ENCODE results near the gene EPC1.

Gene EPC1

GRCh38 chr10:32373496-32373895 lies 26.5 kb upstream of the EPC1 start:
- Histone ChIP-seq H3K4me2 (ENCODE audit: low read length) (no peak overlapping the region), H3K27me3 (ENCODE audit: insufficient read depth, low read length) (no peaks in the 10 kb centered on the region), H3K9me2 (ENCODE audit: low read depth, low read length) (no peaks in the 10 kb centered on the region), H3K4me1 (ENCODE audit: insufficient read depth, low read length, severe bottlenecking) (peaks cover 16% of the 10 kb centered on the region), H3F3A (ENCODE audit: insufficient read depth, low read length) (0 out of 2 replicates have a peak, but pooled peaks cover 6% of the 10 kb centered on the region), H3K9ac (ENCODE audit: low read length) (no peak overlapping the region), H3K4me3 (ENCODE audit: low read depth, low read length, poor library complexity, severe bottlenecking) (no peak overlapping the region), H4K20me1 (ENCODE audit: insufficient read depth, low read length) (no peaks in the 10 kb centered on the region), H3K36me3 (ENCODE audit: insufficient read depth, low read length) (peaks cover 19% of the 10 kb centered on the region), H3K27ac (ENCODE audit: low read depth, low read length, poor library complexity, severe bottlenecking) (no peak overlapping the region), H2AFZ (ENCODE audit: low read length) (no peak overlapping the region), H3K9me3 (ENCODE audit: low read length) (0 out of 2 replicates have a peak, but pooled peaks cover 5% of the 10 kb centered on the region), H3K79me2 (ENCODE audit: insufficient read depth, low read length) (peaks cover 79% of the 10 kb centered on the region)
- no peak for TF ChIP-seq EZH2 (IDR thresholded peaks at IDR 0.05; ENCODE audit: borderline replicate concordance, low read length)
- no peak for TF ChIP-seq CTCF (IDR thresholded peaks at IDR 0.05; ENCODE audit: low read length)

GRCh38 chr10:32373031-32373430 lies 26.1 kb upstream of the EPC1 start:
- H3K79me2 ChIP-seq (ENCODE audit: insufficient read depth, low read length) = peaks cover 77% of the 10 kb centered on the region
- H3K27ac ChIP-seq (ENCODE audit: low read depth, low read length, poor library complexity, severe bottlenecking) = no peak overlapping the region
- H2AFZ ChIP-seq (ENCODE audit: low read length) = no peak overlapping the region
- TF ChIP-seq EZH2 (IDR thresholded peaks at IDR 0.05; ENCODE audit: borderline replicate concordance, low read length) = no peak
- H4K20me1 ChIP-seq (ENCODE audit: insufficient read depth, low read length) = no peaks in the 10 kb centered on the region
- H3K9me3 ChIP-seq (ENCODE audit: low read length) = 0 out of 2 replicates have a peak, but pooled peaks cover 5% of the 10 kb centered on the region
- no peaks in the 10 kb centered on the region for H3K27me3 ChIP-seq (ENCODE audit: insufficient read depth, low read length)
- H3K4me3 ChIP-seq (ENCODE audit: low read depth, low read length, poor library complexity, severe bottlenecking) = no peak overlapping the region
- H3K4me2 ChIP-seq (ENCODE audit: low read length) = no peak overlapping the region
- H3K9me2 ChIP-seq (ENCODE audit: low read depth, low read length) = no peaks in the 10 kb centered on the region
- H3K4me1 ChIP-seq (ENCODE audit: insufficient read depth, low read length, severe bottlenecking) = peaks cover 21% of the 10 kb centered on the region
- no peak overlapping the region for H3K9ac ChIP-seq (ENCODE audit: low read length)
- H3K36me3 ChIP-seq (ENCODE audit: insufficient read depth, low read length) = peaks cover 19% of the 10 kb centered on the region
- H3F3A ChIP-seq (ENCODE audit: insufficient read depth, low read length) = 0 out of 2 replicates have a peak, but pooled peaks cover 6% of the 10 kb centered on the region

- Histone ChIP-seq H3K4me3 (ENCODE audit: low read depth, low read length, poor library complexity, severe bottlenecking) (no peak overlapping the region), H3K79me2 (ENCODE audit: insufficient read depth, low read length) (peaks cover 76% of the 10 kb centered on the region), H3K9ac (ENCODE audit: low read length) (no peak overlapping the region), H3K9me3 (ENCODE audit: low read length) (0 out of 2 replicates have a peak, but pooled peaks cover 5% of the 10 kb centered on the region), H3K27ac (ENCODE audit: low read depth, low read length, poor library complexity, severe bottlenecking) (no peak overlapping the region), H3F3A (ENCODE audit: insufficient read depth, low read length) (0 out of 2 replicates have a peak, but pooled peaks cover 6% of the 10 kb centered on the region), H3K4me1 (ENCODE audit: insufficient read depth, low read length, severe bottlenecking) (peaks cover 28% of the 10 kb centered on the region), H3K27me3 (ENCODE audit: insufficient read depth, low read length) (no peaks in the 10 kb centered on the region), H3K9me2 (ENCODE audit: low read depth, low read length) (no peaks in the 10 kb centered on the region), H3K4me2 (ENCODE audit: low read length) (no peak overlapping the region), H4K20me1 (ENCODE audit: insufficient read depth, low read length) (no peaks in the 10 kb centered on the region), H2AFZ (ENCODE audit: low read length) (no peak overlapping the region), H3K36me3 (ENCODE audit: insufficient read depth, low read length) (peaks cover 19% of the 10 kb centered on the region)
- TF ChIP-seq EZH2 (IDR thresholded peaks at IDR 0.05; ENCODE audit: borderline replicate concordance, low read length) = no peak
- no peak for TF ChIP-seq CTCF (IDR thresholded peaks at IDR 0.05; ENCODE audit: low read length)
Measured at GRCh38 chr10:32372000-32372875, 25.3 kb upstream of the EPC1 start.
